GM19324 (cell line): ENCODE measurements around the gene ACAP2.
A peak's percentile ranks its signal among the peaks of the same experiment; 100 is the strongest.

Source experiments
- ATAC-seq: cut with Tn5 transposase; IDR thresholded peaks from one replicate; pipeline ENCODE4 v1.9.1; 2021; ENCODE audit warnings: mild to moderate bottlenecking, moderate library complexity; ENCODE audit not compliant: unreplicated experiment, low FRiP score

ACAP2 gene

DNA sequence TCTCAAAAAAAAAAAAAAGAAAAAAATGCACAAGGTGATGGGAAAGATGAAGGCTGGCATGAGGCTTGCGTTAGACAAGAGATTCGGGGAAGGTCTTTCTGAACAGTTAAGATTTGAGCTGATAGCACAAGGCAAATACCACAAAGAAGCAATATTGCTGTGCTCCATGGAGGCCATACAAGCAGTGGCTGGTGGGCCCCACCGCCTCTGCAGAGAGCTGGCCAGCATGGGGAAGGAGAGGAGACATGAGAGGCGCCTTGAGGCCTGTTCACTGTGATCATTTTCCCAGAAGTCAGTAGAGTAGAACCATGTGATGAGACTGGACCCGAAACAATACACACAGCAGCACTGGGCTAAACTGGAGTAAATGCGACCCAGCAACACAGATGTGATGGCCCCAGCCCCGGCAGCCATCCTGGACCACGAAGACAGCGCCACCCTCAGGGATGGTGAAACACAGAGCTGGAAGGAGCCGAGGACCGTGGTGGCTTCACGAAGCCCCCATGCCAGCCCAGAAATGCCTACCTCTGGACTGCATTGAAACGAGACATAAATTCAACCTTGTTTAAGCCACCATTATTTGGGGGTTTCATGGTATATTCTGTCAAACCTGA lies 177.3 kb downstream of the ACAP2 start:
- ATAC-seq = no peak

DNA sequence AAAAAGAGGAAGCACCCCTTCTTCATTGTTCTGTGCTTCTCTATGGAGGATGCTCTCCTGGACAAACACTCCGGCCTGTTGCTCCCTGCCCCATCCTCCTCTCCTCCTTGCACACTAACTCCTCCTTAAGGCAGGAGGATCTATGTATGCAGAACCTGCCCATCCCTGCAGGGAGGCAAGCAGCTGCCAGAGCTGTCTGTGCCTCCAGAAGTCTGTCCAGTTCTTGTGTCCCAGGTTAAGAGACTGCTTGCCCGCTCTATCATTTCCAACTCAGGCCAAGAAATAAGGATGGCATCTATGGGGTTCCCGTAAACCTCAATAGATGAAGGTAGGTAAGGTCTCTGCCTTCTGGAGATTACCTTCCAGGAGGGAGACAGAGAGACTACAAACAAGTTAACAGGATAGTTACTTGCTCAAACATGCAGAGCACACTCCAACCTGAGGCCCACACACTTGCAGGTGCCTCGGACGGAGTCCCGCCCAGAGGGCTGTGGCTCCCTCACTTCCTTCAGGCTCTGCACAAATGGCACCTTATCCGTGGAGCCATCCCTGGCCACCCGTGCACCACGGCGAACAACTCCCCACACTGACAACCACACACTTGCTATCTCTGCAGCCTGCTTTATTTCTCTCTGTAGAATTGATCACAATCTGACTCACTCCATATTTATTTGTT lies 178.8 kb downstream of the ACAP2 start:
- no peak for ATAC-seq

DNA sequence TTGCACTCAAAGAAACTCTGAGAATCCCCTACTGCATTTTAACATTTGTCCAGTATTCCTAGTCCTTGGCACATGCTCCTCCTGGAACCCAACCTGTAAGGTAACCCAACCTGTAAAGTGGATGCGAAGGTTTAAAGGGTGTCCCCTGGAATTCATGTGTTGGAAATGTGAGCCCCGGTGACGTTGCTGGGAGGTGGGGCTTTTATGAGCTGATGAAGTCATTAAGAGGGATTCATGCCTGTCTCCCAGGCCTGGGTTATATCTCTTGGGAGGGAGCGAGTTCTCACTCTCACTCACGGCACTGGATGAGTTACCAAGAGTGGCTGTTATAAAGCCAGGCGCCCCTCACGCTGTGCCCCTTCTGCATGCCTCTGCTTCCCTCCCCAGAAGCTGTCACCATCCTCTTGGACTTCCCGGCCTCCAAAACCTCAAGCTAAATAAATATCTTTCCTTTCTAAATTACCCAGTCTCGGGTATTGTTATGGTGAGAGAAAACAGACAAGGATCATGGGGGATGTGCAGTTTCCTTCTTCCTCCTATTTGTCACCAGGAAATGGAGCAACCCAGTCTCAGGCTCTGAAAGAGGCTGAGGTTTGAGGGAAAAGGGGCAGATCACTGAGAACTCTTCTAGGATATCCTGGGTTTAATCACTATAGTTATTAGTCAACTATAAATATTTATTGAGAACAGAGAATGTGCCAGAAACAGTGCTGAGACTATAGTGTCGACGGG lies 179.5 kb downstream of the ACAP2 start:
- ATAC-seq = no peak

DNA sequence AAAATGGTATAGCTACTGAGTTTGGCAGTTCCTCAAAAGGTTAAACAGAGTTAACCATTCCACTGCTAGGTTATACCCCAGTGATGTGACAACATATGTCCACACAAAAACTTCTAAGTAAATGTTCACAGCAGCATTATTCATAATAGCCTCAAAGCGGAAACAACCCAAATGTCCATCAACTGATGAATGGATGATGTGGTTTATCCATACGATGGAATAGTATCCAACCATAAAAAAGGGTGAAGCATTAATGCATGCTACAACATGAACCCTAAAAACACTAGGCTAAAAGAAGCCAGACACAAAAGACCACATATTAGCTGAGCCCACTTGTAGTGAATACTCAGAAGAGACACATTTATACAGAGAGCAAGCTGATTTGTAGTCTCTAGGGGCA lies 180.9 kb downstream of the ACAP2 start:
- no peak for ATAC-seq

DNA sequence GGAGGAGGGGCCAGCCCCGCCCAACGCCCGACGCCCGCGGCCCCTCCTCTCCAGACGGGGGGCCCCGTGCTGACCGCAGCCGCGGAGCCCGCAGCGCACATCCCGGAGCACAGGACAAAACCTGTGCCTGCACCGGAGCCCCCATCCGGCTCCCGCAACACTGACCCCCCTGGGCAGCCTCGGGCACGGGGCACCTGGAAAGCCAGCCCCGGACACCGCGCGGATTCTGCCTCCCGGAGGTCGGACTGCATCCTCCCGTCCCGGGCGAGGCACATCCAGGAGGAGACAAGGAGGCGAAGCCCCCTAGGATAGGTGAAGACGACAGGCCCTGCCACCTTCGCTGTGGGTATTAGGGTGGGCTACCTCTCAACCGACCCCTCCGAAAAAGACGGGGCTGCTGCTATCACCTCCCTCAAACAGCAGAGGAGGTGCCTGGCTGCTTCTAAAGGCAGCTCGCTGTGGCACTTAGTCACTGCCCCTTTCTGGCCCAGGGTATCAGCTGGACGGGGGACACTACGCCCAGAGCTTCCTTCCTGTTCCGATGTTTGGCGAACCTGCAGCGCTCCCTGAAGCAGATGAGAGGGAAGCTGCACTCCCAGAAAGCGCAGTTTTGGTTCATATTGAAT lies 182.4 kb downstream of the ACAP2 start:
- ATAC-seq = peak; percentile 14

DNA sequence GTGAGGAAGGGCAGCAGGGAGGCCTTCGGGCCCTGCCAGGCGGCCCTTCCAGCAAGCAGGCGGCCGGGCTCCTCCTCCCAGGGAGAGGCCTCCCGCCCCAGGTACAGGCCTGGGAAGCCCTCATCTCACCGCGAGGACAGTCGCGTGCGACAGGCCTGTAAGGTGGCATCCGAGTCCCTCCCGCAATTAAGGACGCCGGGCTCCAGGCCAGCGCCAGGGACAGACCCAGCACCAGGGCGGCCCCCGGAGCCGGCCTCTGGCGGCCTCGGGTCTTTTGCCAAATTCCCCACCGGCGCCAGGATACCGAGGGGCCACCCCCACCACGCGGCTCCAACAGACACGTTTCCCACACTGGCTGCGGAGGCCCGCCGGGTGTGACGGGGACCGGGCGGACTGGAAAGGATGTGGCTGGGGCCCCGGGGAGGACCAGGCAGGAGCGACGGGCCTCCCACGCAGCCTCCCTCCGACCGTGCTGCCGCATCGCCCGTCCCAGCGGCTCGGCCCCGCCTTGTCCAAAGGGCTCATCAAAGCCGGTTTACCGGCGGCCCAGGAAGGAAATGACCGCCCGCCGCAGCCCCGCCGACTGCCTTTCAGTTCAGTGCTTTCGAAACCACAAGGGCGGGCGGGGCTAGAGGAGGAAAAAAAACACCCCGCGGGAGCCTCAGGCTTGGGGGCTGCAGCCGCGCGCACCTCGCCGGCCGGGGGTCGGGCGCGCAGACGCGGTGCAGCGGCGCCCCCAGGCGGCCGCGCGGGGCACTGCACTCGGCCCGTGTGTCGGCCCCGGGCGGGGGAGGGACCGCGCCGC lies 183.1 kb downstream of the ACAP2 start:
- ATAC-seq = peak; percentile 85

DNA sequence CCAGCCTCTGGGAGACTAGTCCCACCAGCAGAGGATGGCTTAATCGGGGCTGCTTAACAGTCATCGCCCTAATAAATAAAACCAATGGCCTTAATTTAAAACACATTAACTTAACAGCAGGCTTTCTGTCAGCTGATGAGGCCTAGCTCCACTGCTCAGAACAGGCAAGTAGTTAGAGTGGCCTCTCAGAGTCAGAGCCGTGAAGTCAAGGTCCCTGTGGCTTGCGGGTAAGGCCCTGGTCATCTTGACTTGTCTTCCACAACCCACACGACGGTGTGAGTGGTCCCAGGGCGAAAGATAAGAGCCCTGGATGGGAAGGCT lies 183.7 kb downstream of the ACAP2 start:
- no peak for ATAC-seq

DNA sequence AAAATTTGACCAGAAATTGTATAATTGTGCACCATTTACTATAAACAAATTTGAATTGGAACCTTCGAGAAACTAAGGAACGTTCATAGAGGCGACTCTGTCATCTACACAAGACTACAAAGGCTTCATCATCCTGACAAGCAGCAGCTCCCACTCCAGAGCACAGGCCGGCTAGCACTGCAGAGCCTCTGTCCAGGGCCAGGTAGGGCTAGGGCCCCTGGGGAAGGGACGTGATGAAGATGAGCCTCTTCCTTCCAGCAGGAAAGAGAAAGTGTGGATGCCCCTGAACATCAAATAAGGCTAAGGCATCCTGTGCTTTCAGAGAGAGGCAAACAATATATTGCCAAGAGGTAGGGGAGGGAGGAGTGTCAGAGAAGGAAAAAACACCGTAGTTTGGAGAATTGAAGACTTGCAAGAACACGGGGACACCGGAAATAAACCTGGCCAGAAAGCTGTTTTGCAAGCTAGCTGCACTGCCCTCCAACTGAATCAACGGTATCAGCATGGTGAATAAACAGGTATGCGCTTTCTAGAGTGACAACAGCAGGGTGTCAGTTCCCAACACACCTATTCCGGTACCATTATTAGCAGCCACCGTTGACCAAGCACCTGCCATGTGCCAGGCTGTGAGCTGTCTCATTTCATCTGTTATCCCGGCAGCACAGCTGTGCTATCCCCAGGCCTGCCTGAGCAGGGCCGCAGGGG lies 184.2 kb downstream of the ACAP2 start:
- ATAC-seq = no peak

DNA sequence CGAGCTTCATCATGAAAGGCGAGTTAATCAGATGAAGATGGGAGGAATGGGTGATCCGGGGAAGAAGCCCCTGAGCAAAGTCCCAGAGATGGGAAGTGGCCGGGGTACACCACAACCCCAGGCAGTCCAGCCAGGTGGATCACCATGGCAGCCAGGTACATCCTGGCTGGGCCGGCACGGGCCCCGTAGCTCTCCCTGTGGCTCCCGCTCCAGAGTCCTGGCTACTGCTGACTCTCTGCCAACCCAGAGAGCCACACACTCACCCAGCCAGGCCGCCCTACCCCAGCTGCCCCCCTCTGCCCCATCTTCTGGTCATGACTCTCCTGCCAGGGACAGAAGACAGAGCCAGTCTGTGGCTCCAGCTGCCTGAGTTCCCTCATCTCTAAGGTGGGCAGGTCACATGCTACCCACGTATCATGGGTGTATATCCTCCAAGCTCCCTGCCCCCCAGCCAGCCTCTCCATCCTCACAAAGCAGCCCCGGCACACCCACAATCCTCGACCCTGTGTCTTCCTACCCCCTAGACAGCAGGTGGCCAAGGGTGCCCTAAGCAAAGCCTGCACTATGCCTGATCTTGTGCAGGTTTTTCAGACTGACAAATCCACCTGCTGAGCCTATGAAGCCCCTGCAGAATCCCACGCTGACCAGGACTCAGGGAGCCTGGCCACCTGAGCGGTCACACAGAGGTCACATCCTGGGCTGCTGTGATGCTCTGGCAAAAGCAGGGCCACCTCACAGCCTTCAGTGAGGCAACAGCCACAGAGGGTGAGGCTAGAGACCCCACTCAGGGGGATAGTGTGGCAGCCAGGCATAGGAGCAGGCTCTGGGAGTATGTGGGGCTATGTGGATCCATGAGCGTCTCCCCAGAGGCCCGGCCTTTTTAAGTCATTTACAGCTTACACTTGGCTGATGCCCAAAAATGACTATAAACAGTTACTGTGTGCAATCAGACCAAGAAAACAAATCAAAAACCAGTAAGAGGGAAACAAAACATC lies 185.1 kb downstream of the ACAP2 start:
- ATAC-seq = no peak

DNA sequence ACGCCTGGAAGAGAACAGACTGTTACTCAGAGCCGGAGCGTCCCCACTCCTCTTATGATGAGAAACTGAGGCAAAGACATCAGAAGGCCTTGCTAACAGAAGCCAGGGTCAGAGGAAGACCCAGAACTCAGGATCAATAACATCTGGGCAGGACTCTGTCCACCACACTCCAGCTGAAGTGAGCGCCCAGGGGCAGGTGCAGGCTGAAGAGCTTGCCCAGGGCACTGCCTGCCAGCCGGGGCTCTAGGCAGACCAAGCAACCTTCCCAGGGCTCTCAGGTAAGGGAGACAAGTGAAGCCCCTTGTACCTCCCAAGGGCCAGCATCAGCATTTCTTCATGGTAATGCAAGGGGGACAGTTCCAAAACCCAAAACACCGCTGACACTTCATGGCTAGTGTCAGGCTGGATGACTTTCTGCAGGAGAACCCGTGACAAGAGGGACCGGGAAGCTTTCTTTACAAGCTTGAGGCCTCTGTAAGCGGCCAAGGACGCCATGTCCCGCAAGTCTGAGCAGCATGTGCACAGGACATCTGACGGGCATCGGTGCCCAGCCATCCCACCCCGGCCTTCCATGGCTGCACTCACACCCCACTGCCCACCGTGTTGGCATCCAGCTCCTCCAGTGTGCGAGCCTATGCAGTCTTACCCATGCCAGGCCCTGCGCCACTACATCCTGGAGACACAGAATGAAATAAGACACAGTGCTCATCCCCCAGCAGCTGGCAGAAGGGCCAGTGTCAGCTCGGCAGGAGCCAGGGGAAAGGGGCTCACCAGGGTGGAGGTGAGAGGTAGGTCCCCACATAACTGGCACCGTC lies 186.0 kb downstream of the ACAP2 start:
- ATAC-seq = no peak

DNA sequence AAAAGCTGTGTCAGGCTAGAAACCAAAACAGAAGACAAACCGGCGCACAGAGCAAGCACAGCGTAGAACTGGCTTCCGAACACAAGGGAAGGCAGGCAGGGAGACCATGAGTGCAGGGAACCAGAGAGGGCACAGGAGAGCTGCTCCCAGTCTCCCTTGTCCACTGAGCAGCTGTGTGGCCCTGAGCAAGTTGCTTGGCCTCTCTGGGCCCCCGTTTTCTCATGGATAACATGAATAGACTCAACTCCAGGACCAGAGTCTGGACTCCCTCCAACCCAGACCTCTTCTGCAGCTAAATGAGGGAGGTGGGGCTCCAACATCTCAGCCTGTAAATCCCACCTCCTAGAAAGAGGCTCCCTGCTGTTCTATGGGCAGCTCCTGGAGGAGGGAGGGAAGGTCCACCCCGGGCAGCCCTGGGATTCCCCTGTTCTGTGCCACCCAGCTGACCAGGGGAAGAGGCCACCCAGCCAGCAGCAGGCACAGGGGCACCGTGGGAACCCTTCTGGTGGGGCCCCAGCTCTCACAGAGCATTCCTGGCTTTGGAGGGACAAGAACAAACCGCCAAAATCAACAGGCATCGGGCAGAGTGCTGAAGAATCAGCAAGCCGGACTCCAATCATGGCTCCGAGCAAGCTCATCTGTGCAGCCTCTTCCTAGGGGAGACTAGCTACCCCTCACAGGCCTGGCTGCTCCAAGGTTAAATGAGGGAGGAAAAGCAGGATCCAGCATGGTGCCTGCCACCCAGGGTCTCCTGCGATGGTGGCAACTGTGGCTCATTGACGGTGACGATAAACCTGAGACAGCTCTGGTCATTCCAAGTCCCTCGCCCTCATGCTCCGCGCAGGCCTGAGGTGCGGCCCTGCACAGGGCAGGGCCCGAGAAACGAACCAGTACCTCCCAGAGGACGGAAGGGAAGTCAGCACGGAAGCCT lies 187.0 kb downstream of the ACAP2 start:
- ATAC-seq = no peak

DNA sequence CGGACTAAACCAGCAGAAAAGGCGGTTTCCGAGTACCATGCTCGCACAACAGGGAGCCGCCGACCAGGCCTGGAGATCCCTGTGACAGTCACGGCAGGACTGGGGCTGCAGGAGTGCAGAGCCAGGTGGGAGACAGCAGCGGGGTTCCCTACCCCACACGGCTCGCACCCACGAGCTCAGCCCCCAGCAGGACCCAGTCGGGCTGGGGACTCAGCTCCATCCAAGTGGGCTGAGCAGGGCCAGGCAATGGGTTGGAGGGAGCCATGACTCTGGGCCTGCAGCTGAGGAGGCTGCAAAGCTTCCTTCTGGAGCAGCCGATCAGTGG lies 187.7 kb downstream of the ACAP2 start:
- no peak for ATAC-seq

DNA sequence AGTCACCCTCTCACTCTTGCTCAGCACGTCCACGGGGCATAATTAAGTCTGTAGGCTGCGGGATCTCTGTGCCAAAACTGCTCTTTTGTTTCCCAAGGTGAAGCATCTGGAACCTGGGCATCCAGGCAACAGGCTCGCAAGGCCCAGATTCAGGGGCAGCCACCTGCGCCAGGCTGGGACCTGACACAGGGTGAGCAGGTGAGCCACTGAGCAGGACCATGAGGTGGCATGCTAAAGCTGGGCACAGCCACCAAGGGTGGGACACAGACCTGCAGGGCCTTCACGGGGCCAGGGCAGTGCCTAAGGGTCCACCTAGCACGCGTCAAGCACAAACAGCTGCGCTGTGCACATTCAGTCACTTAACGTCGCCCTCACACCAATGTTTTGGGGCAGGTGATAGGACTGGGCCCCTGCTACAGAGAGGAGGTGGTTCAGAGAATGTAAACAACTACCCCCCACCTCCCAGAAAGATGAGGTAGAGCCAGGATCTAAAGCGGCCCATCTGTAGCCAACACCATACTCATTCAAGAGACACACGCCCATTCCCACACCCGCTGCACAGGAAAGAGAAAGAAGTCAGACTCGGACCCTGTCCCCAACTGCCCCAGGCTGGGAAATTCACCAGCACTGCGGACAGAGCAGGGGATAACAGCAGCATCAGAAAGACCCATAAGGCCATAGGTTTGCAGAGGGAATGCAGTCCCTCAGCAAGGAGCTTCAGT lies 188.2 kb downstream of the ACAP2 start:
- no peak for ATAC-seq

DNA sequence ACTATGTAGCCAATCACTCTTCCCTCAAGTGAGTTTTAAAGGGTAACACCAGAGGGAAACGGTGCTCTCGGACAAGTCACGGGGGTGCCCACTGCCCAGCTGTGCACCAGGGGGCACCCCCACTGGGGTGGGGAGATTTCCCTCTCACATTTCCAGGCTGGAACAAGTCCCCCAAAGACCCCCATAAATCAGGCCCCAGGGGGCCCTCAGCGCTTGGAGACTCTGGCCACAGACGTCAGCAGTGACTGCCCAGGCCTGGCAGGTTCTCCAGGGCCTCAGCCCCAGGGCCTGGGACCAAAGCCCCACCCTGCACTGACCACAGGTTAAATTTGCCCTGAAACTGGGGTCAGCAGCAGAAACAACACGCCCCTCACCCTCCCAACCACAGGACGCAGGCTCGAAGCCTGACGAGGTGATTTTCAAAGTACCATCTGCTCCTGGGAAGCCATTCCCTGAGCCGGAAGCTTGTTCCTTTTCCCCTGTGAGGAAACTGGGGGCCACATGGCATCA lies 188.8 kb downstream of the ACAP2 start:
- no peak for ATAC-seq

DNA sequence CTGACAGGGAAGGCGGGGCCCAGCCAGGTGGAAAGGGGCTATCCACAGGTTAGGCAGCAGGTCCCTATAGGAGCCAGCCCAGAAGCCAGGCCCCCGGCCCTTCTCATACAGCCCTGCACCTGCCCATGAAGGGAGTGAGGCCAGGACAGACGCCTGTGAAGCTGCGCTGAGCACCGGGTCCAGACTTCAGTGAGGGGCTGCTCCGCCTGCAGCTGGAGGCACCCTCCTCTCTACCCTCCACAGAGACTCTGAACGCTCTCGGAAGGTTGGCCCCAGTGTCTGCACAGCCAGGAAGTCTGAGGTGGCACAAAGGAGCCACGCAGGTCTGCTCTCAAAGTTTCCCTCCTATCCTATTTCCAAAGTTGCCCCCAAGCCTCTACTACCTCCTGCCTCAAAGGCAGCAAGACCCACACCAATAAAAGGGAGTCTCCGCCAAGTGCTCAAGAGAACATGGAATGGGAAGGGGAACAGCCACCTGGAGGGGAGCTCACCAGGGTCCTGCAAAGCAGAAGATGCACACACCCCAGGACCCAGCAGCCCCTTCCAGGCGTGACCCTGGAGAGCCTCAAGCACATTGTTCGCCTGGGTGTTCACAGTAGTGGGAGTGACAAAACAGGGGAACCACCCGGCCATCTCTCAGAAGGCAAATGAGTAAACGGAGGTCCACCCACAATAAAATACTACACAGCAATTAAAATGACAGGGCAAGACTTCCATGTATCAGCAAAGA lies 191.3 kb downstream of the ACAP2 start:
- no peak for ATAC-seq
